GM12864 (cell line): ENCODE data around the gene SLC22A23.
"Not testable (repeated sequence)": the region's sequence is repeated elsewhere in the genome, so short reads cannot be mapped to it uniquely, and the experiment has no call there.

Experiments used
- DNase-seq: peaks from one replicate; pipeline ENCODE4 v3.0.0-alpha.2; 2011; ENCODE audit warnings: low read depth
- H3K4me3 ChIP-seq: 2 replicates; pipeline ENCODE4 v1.5.1; 2011; ENCODE audit warnings: mild to moderate bottlenecking, low read depth, low read length, control low read depth
- TF ChIP-seq, protein P1 (sequence below): IDR thresholded peaks from 2 replicates; pipeline ENCODE4 v1.5.1; 2011; ENCODE audit warnings: low read depth, mild to moderate bottlenecking, moderate library complexity, low read length, control low read depth, inconsistent platforms; ENCODE audit errors: missing control alignments

The SLC22A23 gene

DNA sequence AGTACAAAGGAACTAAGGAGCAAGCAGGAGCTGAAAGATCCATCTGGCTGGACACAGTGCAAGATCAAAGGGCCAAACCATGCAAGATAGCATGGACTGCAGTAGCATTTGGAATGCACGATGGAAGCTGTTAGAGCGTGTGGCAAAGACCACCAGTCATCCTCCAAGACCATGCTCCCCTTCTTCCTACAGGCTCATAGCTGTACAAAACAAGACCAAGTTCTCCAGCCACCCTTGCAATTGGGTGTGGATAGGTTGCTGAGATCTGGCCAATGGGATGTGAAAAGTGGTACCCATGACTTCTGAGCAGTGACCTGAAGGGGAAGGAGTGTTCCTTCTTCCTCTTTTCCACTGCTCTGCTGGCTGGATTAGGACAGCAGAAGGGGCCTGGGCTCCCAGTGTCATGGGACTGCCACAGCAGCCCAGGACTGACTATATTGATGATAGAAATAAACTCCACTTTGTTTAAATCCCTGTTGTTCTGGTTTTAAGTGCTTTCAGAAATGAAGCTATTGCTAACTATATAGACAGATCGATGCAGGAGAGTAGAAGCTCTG lies 64.9 kb downstream of the SLC22A23 start:
- no peak overlapping the region for H3K4me3 ChIP-seq
- TF ChIP-seq, protein P1, sequence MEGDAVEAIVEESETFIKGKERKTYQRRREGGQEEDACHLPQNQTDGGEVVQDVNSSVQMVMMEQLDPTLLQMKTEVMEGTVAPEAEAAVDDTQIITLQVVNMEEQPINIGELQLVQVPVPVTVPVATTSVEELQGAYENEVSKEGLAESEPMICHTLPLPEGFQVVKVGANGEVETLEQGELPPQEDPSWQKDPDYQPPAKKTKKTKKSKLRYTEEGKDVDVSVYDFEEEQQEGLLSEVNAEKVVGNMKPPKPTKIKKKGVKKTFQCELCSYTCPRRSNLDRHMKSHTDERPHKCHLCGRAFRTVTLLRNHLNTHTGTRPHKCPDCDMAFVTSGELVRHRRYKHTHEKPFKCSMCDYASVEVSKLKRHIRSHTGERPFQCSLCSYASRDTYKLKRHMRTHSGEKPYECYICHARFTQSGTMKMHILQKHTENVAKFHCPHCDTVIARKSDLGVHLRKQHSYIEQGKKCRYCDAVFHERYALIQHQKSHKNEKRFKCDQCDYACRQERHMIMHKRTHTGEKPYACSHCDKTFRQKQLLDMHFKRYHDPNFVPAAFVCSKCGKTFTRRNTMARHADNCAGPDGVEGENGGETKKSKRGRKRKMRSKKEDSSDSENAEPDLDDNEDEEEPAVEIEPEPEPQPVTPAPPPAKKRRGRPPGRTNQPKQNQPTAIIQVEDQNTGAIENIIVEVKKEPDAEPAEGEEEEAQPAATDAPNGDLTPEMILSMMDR = no peak
- no peak for DNase-seq

DNA sequence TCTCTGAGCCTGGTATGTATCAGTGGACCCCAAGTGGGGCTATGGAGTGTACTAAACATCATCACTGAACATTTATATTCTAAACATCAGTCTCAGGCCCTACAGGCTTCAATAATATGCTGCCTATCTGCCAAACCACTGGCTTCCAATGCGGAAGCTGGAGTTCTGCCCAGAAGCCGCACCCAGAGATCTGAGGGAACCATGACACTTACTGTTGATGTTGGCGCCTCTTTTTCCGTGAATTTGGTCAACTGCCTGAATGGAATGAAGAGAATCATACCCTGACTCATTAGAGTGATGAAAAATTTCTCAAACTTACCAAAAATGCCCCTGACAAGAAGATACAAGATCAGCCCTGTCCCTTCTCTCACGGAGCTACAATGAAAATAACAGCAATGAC lies 66.2 kb downstream of the SLC22A23 start:
- TF ChIP-seq, protein P1 = no peak
- DNase-seq = no peak
- H3K4me3 ChIP-seq = no peak overlapping the region

DNA sequence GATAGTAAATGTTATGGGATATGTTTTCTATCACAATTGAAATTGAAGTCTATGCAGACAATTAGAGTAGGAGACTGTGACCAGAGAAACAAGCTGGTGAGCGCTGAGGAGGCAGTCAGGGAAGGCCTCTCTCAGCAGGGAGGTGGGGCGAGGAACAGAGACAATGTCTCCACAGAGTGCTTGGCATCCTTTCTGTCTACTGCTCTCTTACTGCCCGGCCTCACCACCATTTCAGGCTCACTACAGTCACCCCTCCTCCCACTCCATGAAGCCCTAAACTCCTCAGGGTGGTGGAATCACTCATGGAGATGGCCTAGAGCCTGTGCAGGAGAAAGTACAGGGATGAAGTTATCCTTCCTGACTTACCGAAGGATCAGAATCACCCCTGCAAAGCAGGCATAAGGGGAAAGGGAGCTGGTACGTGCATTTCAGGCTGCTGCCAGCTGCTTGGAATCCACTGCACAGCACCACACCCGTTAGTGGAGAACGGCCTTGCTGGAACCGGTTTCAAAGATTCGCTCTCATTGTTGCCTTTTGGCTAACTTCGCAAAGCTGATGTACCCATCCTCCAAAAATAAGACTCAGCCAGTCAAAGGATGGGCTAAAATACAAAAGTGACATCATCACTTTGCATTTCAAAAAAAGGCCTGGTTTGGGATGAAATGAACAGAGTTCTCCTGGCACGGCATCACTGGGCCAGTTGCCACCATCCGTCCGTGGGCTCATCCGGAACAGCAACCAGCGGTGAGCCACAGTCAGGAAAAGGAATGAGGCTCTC lies 67.3 kb downstream of the SLC22A23 start:
- DNase-seq = no peak
- H3K4me3 ChIP-seq = no peak overlapping the region
- TF ChIP-seq, protein P1 = no peak

- H3K4me3 ChIP-seq = no peak overlapping the region
- TF ChIP-seq, protein P1 = no peak
- peak; percentile 15 for DNase-seq
Observed at GRCh38 chr6:3388786-3389185, 68.1 kb downstream of the SLC22A23 start.

DNA sequence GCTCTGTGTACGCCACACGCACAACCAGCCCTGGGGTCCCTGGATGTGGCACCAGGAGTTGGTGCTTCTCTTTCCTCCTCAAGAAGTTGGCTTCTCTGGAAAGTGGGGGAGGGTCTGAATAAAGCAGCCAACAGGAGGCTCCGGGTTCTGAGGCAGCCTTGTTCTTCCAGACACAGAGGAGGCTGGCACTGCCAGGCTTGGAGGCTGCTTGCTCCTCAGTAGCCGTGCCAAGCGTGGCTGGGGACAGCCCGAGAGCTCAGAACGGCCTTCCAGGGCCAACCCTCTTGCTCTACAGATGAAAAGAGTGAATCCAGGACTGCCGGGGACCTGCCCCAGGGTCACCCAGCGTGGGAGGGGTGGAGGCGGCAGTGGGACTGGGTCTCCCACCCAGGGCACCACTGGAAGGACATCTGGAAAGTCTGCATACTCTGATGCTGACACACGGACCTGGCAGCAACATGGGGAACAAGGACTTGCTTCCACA lies 70.4 kb downstream of the SLC22A23 start:
- DNase-seq = no peak
- no peak overlapping the region for H3K4me3 ChIP-seq
- TF ChIP-seq, protein P1 = no peak

- TF ChIP-seq, protein P1 = no peak
- no peak for DNase-seq
- no peak overlapping the region for H3K4me3 ChIP-seq
Observed at GRCh38 chr6:3385660-3386151, 71.1 kb downstream of the SLC22A23 start.

DNA sequence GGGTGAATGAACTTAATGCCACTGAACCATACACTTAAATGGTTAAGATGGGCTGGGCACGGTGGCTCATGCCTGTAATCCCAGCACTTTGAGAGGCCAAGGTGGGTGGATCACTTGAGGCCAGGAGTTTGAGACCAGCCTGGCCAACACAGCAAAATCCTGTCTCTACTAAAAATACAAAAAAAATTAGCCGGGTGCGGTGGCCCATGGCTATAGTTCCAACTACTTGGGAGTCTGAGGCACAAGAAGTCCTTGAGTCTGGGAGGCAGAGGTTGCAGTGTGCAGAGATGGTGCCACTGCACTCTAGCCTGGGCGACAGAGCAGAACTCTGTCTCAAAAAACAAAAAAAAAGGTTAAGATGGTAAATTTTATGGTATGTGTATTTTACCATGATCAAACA lies 71.7 kb downstream of the SLC22A23 start:
- DNase-seq, H3K4me3 ChIP-seq: not testable (repeated sequence)
